Caco-2 (cell line): ENCODE measurements around the gene PDE7B. TPM values are rescaled to one million over a fixed set of nuclear protein-coding genes. Genes with fewer than 3 reads are reported as not detected.

Experiments used
- BruUV-seq: library from RNA; stranded (reverse); fragments of 400-500 nt; replicated peaks from 2 replicates; lab custom pipeline; 2021; lab: Mats Ljungman, UMichigan
- CTCF ChIA-PET: fragments of 300-600 bp; sonication (Branson Sonifier 250); formaldehyde crosslinking; loops from one replicate; lab custom pipeline; 2022; ENCODE audit warnings: antibody characterized with exemption; lab: Charles Lee
- POLR2A ChIA-PET: fragments of 300-600 bp; sonication (Branson Sonifier 250); formaldehyde crosslinking; loops from one replicate; lab custom pipeline; 2022; ENCODE audit warnings: antibody characterized with exemption; lab: Charles Lee
- DNase-seq, 2 experiments: peaks; one replicate each; pipeline versions ENCODE4 v3.0.0 to v3.0.0-alpha.2; 2020 to 2022
- H3K27me3 ChIP-seq: replicated peaks from 2 replicates; pipeline ENCODE4 v1.6.0; 2011; ENCODE audit warnings: low read length; ENCODE audit not compliant: control insufficient read depth, insufficient read depth
- H3K36me3 ChIP-seq: 2 replicates; pipeline ENCODE4 v1.5.1; 2011; ENCODE audit warnings: low read length; ENCODE audit not compliant: control insufficient read depth, insufficient read depth
- H3K4me1 ChIP-seq: fragments of 250-450 bp; sonication (Bioruptor Pico); 2 replicates; pipeline ENCODE4 v1.5.1; 2020; ENCODE audit warnings: mild to moderate bottlenecking
- H3K4me3 ChIP-seq: 2 replicates; pipeline ENCODE4 v1.5.1; 2011; ENCODE audit warnings: low read depth, mild to moderate bottlenecking, control low read depth, low read length
- H3K9me3 ChIP-seq: fragments of 250-450 bp; sonication (Bioruptor Pico); 2 replicates; pipeline ENCODE4 v1.5.1; 2020; ENCODE audit warnings: mild to moderate bottlenecking, moderate library complexity
- H3K27ac Mint-ChIP-seq: one replicate; pipeline ENCODE4 v1.8.0; 2022; ENCODE audit warnings: mixed read lengths; ENCODE audit not compliant: unreplicated experiment
- H3K27me3 Mint-ChIP-seq: one replicate; pipeline ENCODE4 v1.8.0; 2022; ENCODE audit warnings: mixed read lengths; ENCODE audit not compliant: insufficient read depth, unreplicated experiment
- H3K36me3 Mint-ChIP-seq: one replicate; pipeline ENCODE4 v1.8.0; 2022; ENCODE audit warnings: mild to moderate bottlenecking, mixed read lengths; ENCODE audit not compliant: insufficient read depth, unreplicated experiment
- H3K4me1 Mint-ChIP-seq: one replicate; pipeline ENCODE4 v1.8.0; 2022; ENCODE audit warnings: low read depth, mixed read lengths; ENCODE audit not compliant: unreplicated experiment
- H3K4me3 Mint-ChIP-seq: one replicate; pipeline ENCODE4 v1.8.0; 2022; ENCODE audit warnings: mild to moderate bottlenecking, moderate library complexity, mixed read lengths; ENCODE audit not compliant: unreplicated experiment
- H3K9me3 Mint-ChIP-seq: one replicate; pipeline ENCODE4 v1.8.0; 2022; ENCODE audit warnings: mixed read lengths; ENCODE audit not compliant: unreplicated experiment
- CTCF ChIP-seq, 2 experiments: fragments of 200-600 bp in 1 of 2; IDR thresholded peaks; 1 replicate in 1 of 2; 2 replicates in 1 of 2; pipeline versions ENCODE4 v1.5.1 to v1.8.0; 2011 to 2022; ENCODE audit warnings: antibody characterized with exemption in 1 of 2, control low read depth in 1 of 2, inconsistent platforms in 1 of 2, low read depth in 1 of 2, low read length in 1 of 2, mild to moderate bottlenecking in 1 of 2, moderate library complexity in 1 of 2; ENCODE audit not compliant: insufficient read depth in 1 of 2, severe bottlenecking in 1 of 2, unreplicated experiment in 1 of 2
- intact Hi-C: fragments of 100-400 bp; cut with micrococcal nuclease; formaldehyde crosslinking; loops from one replicate; pipeline ENCODE4 v1.10.0; 2022; ENCODE audit not compliant: unreplicated experiment
- total RNA-seq: library from RNA; stranded (reverse); gene quantifications from 2 replicates; pipeline ENCODE4 v1.2.3, GENCODE V29; 2022

The PDE7B gene
- total RNA-seq, 1 experiment from 2014 or later, result not detected

GRCh38 chr6:135897087-135897486, 45.6 kb downstream of the PDE7B start:
- H3K27ac Mint-ChIP-seq, result no peak overlapping the region
- Histone ChIP-seq H3K4me3 (no peak overlapping the region), H3K4me1 (no peaks in the 10 kb centered on the region), H3K27me3 (no peaks in the 10 kb centered on the region), H3K9me3 (no peaks in the 10 kb centered on the region), H3K36me3 (no peaks in the 10 kb centered on the region)
- ChIA-PET POLR2A (no interaction called here), CTCF (no interaction called here)
- H3K4me1 Mint-ChIP-seq, result no peaks in the 10 kb centered on the region
- TF ChIP-seq CTCF (IDR thresholded peaks at IDR 0.05; ENCODE audit: insufficient read depth in 1 of 2, low read depth in 1 of 2, low read length in 1 of 2, severe bottlenecking in 1 of 2, unreplicated experiment in 1 of 2), result no peak
- intact Hi-C loops, result no loop called here
- no peaks in the 10 kb centered on the region for H3K36me3 Mint-ChIP-seq
- peaks cover 3% of the 10 kb centered on the region for H3K27me3 Mint-ChIP-seq
- H3K4me3 Mint-ChIP-seq, result no peak overlapping the region
- no peak for DNase-seq
- no TSS peak for BruUV-seq
- no peaks in the 10 kb centered on the region for H3K9me3 Mint-ChIP-seq

- no peaks in the 10 kb centered on the region for H3K9me3 ChIP-seq
- no peak for TF ChIP-seq CTCF (IDR thresholded peaks at IDR 0.05; ENCODE audit: insufficient read depth in 1 of 2, low read depth in 1 of 2, low read length in 1 of 2, severe bottlenecking in 1 of 2, unreplicated experiment in 1 of 2)
- no peaks in the 10 kb centered on the region for H3K27me3 ChIP-seq
- H3K36me3 ChIP-seq, result no peaks in the 10 kb centered on the region
- DNase-seq, result no peak
- no peaks in the 10 kb centered on the region for H3K4me1 Mint-ChIP-seq
- H3K4me3 ChIP-seq, result no peak overlapping the region
- H3K36me3 Mint-ChIP-seq, result no peaks in the 10 kb centered on the region
- no peaks in the 10 kb centered on the region for H3K4me1 ChIP-seq
- ChIA-PET POLR2A (no interaction called here), CTCF (no interaction called here)
- BruUV-seq, result no TSS peak
- intact Hi-C loops, result loop anchor here (10.0 kb wide), 1 partner anchor 323 kb away; no protein-coding TSS in a partner anchor
- no peaks in the 10 kb centered on the region for H3K9me3 Mint-ChIP-seq
- peaks cover 3% of the 10 kb centered on the region for H3K27me3 Mint-ChIP-seq
- no peak overlapping the region for H3K27ac Mint-ChIP-seq
- no peak overlapping the region for H3K4me3 Mint-ChIP-seq
These were observed 50.4 kb downstream of the PDE7B start for GRCh38 chr6:135901774-135902524.

- Histone ChIP-seq H3K27me3 (no peaks in the 10 kb centered on the region), H3K4me3 (no peak overlapping the region), H3K9me3 (no peaks in the 10 kb centered on the region), H3K4me1 (no peaks in the 10 kb centered on the region), H3K36me3 (no peaks in the 10 kb centered on the region)
- ChIA-PET POLR2A (no interaction called here), CTCF (interaction anchor here (0.6 kb wide), 1 partner anchor 21 kb away, joined by 3 read pairs; no protein-coding TSS in a partner anchor)
- TF ChIP-seq CTCF (IDR thresholded peaks at IDR 0.05; ENCODE audit: insufficient read depth in 1 of 2, low read depth in 1 of 2, low read length in 1 of 2, severe bottlenecking in 1 of 2, unreplicated experiment in 1 of 2), result no peak
- intact Hi-C loops, result loop anchor here (10.0 kb wide), 1 partner anchor 322 kb away; no protein-coding TSS in a partner anchor
- Mint-ChIP-seq H3K9me3 (no peaks in the 10 kb centered on the region), H3K27ac (no peak overlapping the region), H3K4me1 (no peaks in the 10 kb centered on the region), H3K27me3 (peaks cover 3% of the 10 kb centered on the region), H3K36me3 (no peaks in the 10 kb centered on the region), H3K4me3 (no peak overlapping the region)
- BruUV-seq, result no TSS peak
- DNase-seq, result no peak
These were observed 51.3 kb downstream of the PDE7B start for GRCh38 chr6:135902756-135903331.
